GM23248 (cell line): Measurements from ENCODE around the gene CALR3. TPM values are rescaled to one million over a fixed set of nuclear protein-coding genes. Genes with fewer than 3 reads are reported as not detected.

Source experiments
- DNase-seq: peaks from one replicate; pipeline ENCODE4 v3.0.0-alpha.2; 2015
- H2AFZ ChIP-seq: fragments of 200-600 bp; sonication (generic); 2 replicates; pipeline ENCODE4 v1.6.1; 2016; ENCODE audit warnings: antibody characterized with exemption
- H3F3A ChIP-seq: fragments of 200-600 bp; sonication (generic); 2 replicates; pipeline ENCODE4 v1.6.1; 2016; ENCODE audit warnings: mild to moderate bottlenecking, antibody characterized with exemption, mixed run types; ENCODE audit not compliant: insufficient read depth
- H3K27ac ChIP-seq: fragments of 200-600 bp; sonication (generic); 2 replicates; pipeline ENCODE4 v1.5.1; 2016; ENCODE audit warnings: mild to moderate bottlenecking
- H3K27me3 ChIP-seq: fragments of 200-600 bp; sonication (generic); replicated peaks from 2 replicates; pipeline ENCODE4 v1.6.1; 2016; ENCODE audit warnings: mild to moderate bottlenecking; ENCODE audit not compliant: insufficient read depth
- H3K36me3 ChIP-seq: fragments of 200-600 bp; sonication (generic); 2 replicates; pipeline ENCODE4 v1.6.1; 2016; ENCODE audit warnings: low read depth, mild to moderate bottlenecking
- H3K4me1 ChIP-seq: fragments of 200-600 bp; sonication (generic); 2 replicates; pipeline ENCODE4 v1.6.1; 2016; ENCODE audit warnings: mild to moderate bottlenecking; ENCODE audit not compliant: insufficient read depth
- H3K4me2 ChIP-seq: fragments of 200-600 bp; sonication (generic); one replicate; pipeline ENCODE4 v1.6.1; 2016; ENCODE audit warnings: mild to moderate bottlenecking; ENCODE audit not compliant: unreplicated experiment
- H3K4me3 ChIP-seq: fragments of 200-600 bp; sonication (generic); 2 replicates; pipeline ENCODE4 v1.5.1; 2016; ENCODE audit warnings: mild to moderate bottlenecking
- H3K79me2 ChIP-seq: fragments of 200-600 bp; sonication (generic); 2 replicates; pipeline ENCODE4 v1.6.1; 2016; ENCODE audit warnings: mild to moderate bottlenecking; ENCODE audit not compliant: insufficient read depth
- H3K9ac ChIP-seq: fragments of 200-600 bp; sonication (generic); 2 replicates; pipeline ENCODE4 v1.6.1; 2016; ENCODE audit warnings: mild to moderate bottlenecking
- H3K9me2 ChIP-seq: fragments of 200-600 bp; sonication (generic); 2 replicates; pipeline ENCODE4 v1.6.1; 2016; ENCODE audit warnings: mixed run types, mild to moderate bottlenecking, moderate library complexity; ENCODE audit not compliant: insufficient read depth
- H3K9me3 ChIP-seq: fragments of 200-600 bp; sonication (generic); one replicate; pipeline ENCODE4 v1.6.1; 2017; ENCODE audit warnings: low read depth
- H4K20me1 ChIP-seq: fragments of 200-600 bp; sonication (generic); 2 replicates; pipeline ENCODE4 v1.6.0; 2016; ENCODE audit not compliant: insufficient read depth
- EZH2 ChIP-seq: fragments of 200-600 bp; sonication (generic); IDR thresholded peaks from 2 replicates; pipeline ENCODE4 v1.6.1; 2018; ENCODE audit warnings: antibody characterized with exemption, mild to moderate bottlenecking; ENCODE audit not compliant: insufficient read depth, poor library complexity, severe bottlenecking
- EZH2phosphoT487 ChIP-seq: fragments of 200-600 bp; sonication (generic); IDR thresholded peaks from 2 replicates; pipeline ENCODE4 v1.6.1; 2018; ENCODE audit warnings: antibody characterized with exemption, moderate library complexity, mild to moderate bottlenecking, low read depth; ENCODE audit not compliant: insufficient read depth
- WGBS, 2 experiments: methylation state at CpG; one replicate each; pipeline ENCODE4 v1.1.6; 2015 to 2017; ENCODE audit warnings: low lambda C conversion rate in 2 of 2, low coverage in 1 of 2; ENCODE audit errors: missing lambda C conversion rate in 2 of 2; 5-methylcytosine and 5-hydroxymethylcytosine counted together
- in situ Hi-C: fragments of 300-500 bp; cut with MboI; formaldehyde crosslinking; loops from 2 replicates; pipeline ENCODE4 v1.15.0; 2020
- polyA plus RNA-seq: library from polyadenylated mRNA; unstranded; fragments of >200 nt; fragmentation: Nextera tagmentation; extraction: Ambion mirVana; gene quantifications from 2 replicates; pipeline ENCODE4 v1.2.1, GENCODE V29; 2016
- total RNA-seq: library from RNA; depleted of rRNA; stranded (reverse); fragments of >200 nt; shearing (Covaris generic); gene quantifications from 2 replicates; pipeline ENCODE4 v1.2.3, GENCODE V29; 2014

The CALR3 gene
- total and polyA plus RNA-seq, 2 experiments from 2014 or later: not detected

- TF ChIP-seq EZH2 (no peak), EZH2phosphoT487 (no peak)
- no peak for DNase-seq
- no peak overlapping the region for H3K4me2 ChIP-seq
- H4K20me1 ChIP-seq: 0 out of 2 replicates have a peak, but pooled peaks cover 3% of the 10 kb centered on the region
- 98 to 100% methylated on average over 9 of the region's 9 CpGs for WGBS, 2 experiments
- H3K9me3 ChIP-seq: no peaks in the 10 kb centered on the region
- H3K27ac ChIP-seq: no peak overlapping the region
- H3K36me3 ChIP-seq: peaks cover 12% of the 10 kb centered on the region; the same call in 1 of the 2 replicates
- H3K9ac ChIP-seq: no peak overlapping the region
- H2AFZ ChIP-seq: no peak overlapping the region
- no peaks in the 10 kb centered on the region for H3K9me2 ChIP-seq
- in situ Hi-C loops: no loop called here
- peaks cover 2% of the 10 kb centered on the region; the same call in 1 of the 2 replicates for H3F3A ChIP-seq
- no peaks in the 10 kb centered on the region for H3K27me3 ChIP-seq
- peaks cover 68% of the 10 kb centered on the region for H3K79me2 ChIP-seq
- peaks cover 6% of the 10 kb centered on the region for H3K4me1 ChIP-seq
- H3K4me3 ChIP-seq: no peak overlapping the region
Observed at GRCh38 chr19:16536130-16536529, 40.2 kb upstream of the CALR3 start.

- in situ Hi-C loops: no loop called here
- DNase-seq: no peak
- H2AFZ ChIP-seq: no peak overlapping the region
- H3K9me3 ChIP-seq: no peaks in the 10 kb centered on the region
- no peak overlapping the region for H3K4me2 ChIP-seq
- no peaks in the 10 kb centered on the region for H3K27me3 ChIP-seq
- WGBS, 2 experiments: 94 to 95% methylated on average over 14 to 18 of the region's 18 CpGs
- H3F3A ChIP-seq: no peaks in the 10 kb centered on the region
- TF ChIP-seq EZH2phosphoT487: no peak
- TF ChIP-seq EZH2: no peak
- H3K9ac ChIP-seq: no peak overlapping the region
- H3K4me3 ChIP-seq: no peak overlapping the region
- peaks cover 12% of the 10 kb centered on the region; the same call in 1 of the 2 replicates for H3K36me3 ChIP-seq
- no peak overlapping the region for H3K27ac ChIP-seq
- peaks cover 61% of the 10 kb centered on the region for H3K79me2 ChIP-seq
- H3K9me2 ChIP-seq: no peaks in the 10 kb centered on the region
- H3K4me1 ChIP-seq: no peaks in the 10 kb centered on the region
- H4K20me1 ChIP-seq: no peaks in the 10 kb centered on the region
Observed at GRCh38 chr19:16535381-16535780, 39.4 kb upstream of the CALR3 start.

GRCh38 chr19:16532440-16533234 lies 36.7 kb upstream of the CALR3 start:
- H4K20me1 ChIP-seq: no peaks in the 10 kb centered on the region
- peaks cover 28% of the 10 kb centered on the region; the same call in 1 of the 2 replicates for H3K36me3 ChIP-seq
- WGBS, 2 experiments: 92 to 93% methylated on average over 38 to 45 of the region's 47 CpGs

GRCh38 chr19:16531380-16531669 lies 35.4 kb upstream of the CALR3 start:
- no peaks in the 10 kb centered on the region for H3K4me1 ChIP-seq
- WGBS, 2 experiments: 96% methylated on average over 12 of the region's 12 CpGs
- H2AFZ ChIP-seq: no peak overlapping the region
- H3K27me3 ChIP-seq: no peaks in the 10 kb centered on the region
- no peak overlapping the region for H3K4me3 ChIP-seq
- H3K4me2 ChIP-seq: no peak overlapping the region
- peaks cover 30% of the 10 kb centered on the region; the same call in 1 of the 2 replicates for H3K36me3 ChIP-seq
- no peak for DNase-seq
- in situ Hi-C loops: no loop called here
- H3K9me2 ChIP-seq: no peaks in the 10 kb centered on the region
- H3K27ac ChIP-seq: no peak overlapping the region
- H4K20me1 ChIP-seq: no peaks in the 10 kb centered on the region
- no peak overlapping the region for H3K9ac ChIP-seq
- peaks cover 20% of the 10 kb centered on the region for H3K79me2 ChIP-seq
- H3F3A ChIP-seq: no peaks in the 10 kb centered on the region
- H3K9me3 ChIP-seq: no peaks in the 10 kb centered on the region
- TF ChIP-seq EZH2phosphoT487: no peak

More at GRCh38 chr19:16532440-16533234, 36.7 kb upstream of the CALR3 start:
- H3K4me1 ChIP-seq: no peaks in the 10 kb centered on the region
- H3F3A ChIP-seq: no peaks in the 10 kb centered on the region
- no peak overlapping the region for H2AFZ ChIP-seq
- H3K9me2 ChIP-seq: no peaks in the 10 kb centered on the region
- H3K9ac ChIP-seq: no peak overlapping the region
- no peak overlapping the region for H3K4me3 ChIP-seq
- in situ Hi-C loops: no loop called here
- H3K27ac ChIP-seq: no peak overlapping the region
- no peak for DNase-seq
- no peaks in the 10 kb centered on the region for H3K9me3 ChIP-seq
- H3K27me3 ChIP-seq: no peaks in the 10 kb centered on the region
- no peak overlapping the region for H3K4me2 ChIP-seq
- H3K79me2 ChIP-seq: peaks cover 33% of the 10 kb centered on the region
- no peak for TF ChIP-seq EZH2
- no peak for TF ChIP-seq EZH2phosphoT487
